AG09309 (cell line): ENCODE results near the gene MEGF10.

ENCODE experiments used
- DNase-seq: peaks from one replicate; pipeline ENCODE4 v3.0.0-alpha.2; 2010; ENCODE audit warnings: low read depth
- H3K4me3 ChIP-seq: 2 replicates; pipeline ENCODE4 v1.5.1; 2011; ENCODE audit warnings: mild to moderate bottlenecking, low read depth, low read length, moderate library complexity; ENCODE audit not compliant: control insufficient read depth
- TF ChIP-seq, protein P1 (sequence below): IDR thresholded peaks from 2 replicates; pipeline ENCODE4 v1.5.1; 2011; ENCODE audit warnings: mild to moderate bottlenecking, low read depth, low read length, inconsistent platforms; ENCODE audit not compliant: insufficient read depth, control insufficient read depth; ENCODE audit errors: missing control alignments

Gene MEGF10

DNA sequence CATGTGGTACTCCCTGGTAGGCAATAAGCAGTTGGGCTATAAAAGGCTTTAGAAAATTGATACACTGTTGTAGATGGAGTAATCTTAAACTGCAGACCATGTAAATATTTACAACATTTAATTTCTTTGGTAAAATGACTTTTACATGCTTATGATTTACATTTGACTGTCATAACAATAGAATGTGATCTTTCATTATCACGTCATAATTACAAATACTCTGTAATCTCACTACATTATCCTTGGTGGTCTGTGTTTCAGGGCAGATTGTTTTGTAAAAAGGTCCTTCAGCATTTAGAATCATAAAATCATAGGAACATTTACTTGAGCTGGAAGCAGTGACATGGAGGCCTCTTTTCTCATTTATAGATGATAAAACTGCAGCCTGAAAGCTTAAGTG is 153.6 kb downstream of the MEGF10 start:
- TF ChIP-seq, protein P1, sequence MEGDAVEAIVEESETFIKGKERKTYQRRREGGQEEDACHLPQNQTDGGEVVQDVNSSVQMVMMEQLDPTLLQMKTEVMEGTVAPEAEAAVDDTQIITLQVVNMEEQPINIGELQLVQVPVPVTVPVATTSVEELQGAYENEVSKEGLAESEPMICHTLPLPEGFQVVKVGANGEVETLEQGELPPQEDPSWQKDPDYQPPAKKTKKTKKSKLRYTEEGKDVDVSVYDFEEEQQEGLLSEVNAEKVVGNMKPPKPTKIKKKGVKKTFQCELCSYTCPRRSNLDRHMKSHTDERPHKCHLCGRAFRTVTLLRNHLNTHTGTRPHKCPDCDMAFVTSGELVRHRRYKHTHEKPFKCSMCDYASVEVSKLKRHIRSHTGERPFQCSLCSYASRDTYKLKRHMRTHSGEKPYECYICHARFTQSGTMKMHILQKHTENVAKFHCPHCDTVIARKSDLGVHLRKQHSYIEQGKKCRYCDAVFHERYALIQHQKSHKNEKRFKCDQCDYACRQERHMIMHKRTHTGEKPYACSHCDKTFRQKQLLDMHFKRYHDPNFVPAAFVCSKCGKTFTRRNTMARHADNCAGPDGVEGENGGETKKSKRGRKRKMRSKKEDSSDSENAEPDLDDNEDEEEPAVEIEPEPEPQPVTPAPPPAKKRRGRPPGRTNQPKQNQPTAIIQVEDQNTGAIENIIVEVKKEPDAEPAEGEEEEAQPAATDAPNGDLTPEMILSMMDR: no peak
- H3K4me3 ChIP-seq: no peak overlapping the region
- no peak for DNase-seq

DNA sequence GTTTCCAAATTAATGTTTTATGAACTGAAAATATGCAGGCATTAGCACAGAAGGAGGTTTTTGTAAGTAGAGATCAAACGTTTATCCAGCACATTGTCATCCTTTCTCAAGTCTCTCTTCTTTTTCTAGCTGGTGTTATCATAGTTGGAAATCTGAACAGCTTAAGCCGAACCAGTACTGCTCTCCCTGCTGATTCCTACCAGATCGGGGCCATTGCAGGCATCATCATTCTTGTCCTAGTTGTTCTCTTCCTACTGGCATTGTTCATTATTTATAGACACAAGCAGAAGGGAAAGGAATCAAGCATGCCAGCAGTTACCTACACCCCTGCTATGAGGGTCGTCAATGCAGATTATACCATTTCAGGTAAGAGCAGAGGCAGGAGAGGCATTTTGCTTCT is 154.7 kb downstream of the MEGF10 start:
- TF ChIP-seq, protein P1: no peak
- DNase-seq: no peak
- H3K4me3 ChIP-seq: no peak overlapping the region

DNA sequence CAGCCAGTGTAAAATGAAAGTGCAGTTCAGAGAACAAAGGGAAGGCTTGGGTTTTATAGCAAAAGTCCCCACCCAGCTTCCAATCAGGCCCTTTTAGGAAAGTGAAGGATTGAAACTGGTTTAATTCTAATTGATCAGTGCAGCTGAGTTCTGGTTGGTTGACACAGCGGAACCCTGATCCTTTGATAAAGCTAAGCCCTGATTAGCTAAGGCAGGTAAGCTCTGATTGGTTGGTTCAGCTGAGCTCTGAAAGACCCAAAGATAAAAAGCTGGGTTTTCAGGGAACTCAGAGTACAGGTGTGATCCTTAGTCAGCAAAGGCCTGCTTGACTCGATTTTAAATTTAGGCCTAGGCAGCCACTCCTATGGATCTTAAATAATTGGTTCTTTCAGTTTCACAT is 156.0 kb downstream of the MEGF10 start:
- TF ChIP-seq, protein P1: no peak
- no peak for DNase-seq
- H3K4me3 ChIP-seq: no peak overlapping the region

DNA sequence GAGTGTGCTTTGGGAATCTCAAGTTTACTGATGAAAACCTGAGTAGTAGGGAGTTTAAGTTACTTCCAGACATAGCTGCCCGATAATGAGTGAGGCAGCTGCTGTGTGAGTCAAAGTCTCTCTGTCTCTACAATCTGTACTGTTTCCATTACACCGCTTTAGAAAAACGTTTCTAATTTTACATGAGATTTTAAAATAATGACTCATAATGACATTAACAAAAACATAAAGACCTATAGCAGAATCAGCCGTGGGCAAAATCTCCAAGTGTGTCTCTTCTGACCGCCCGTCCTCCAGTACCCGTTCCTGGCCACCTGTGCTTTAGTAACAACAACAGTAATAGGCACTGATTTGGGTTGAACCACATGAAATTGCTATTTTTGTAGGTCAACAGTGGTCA is 157.2 kb downstream of the MEGF10 start:
- H3K4me3 ChIP-seq: no peak overlapping the region
- DNase-seq: no peak
- TF ChIP-seq, protein P1: no peak

DNA sequence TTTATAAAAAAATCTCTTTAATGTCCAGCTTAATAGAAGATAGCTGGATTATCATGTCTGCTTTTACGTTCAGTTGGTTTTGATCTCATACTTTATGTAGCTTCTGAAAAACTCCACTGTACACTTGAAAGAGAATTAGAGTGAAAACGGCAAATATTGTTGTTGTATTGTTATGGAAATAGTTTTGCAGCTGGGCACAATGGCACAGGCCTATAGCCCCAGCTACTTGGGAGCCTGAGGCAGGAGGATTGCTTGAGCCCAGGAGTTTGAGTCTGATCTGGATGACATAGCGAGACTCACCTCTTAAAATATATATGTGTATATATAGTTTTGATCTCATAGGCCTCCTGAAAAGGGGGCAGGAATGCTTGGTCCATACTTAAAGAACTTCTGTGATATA is 159.4 kb downstream of the MEGF10 start:
- TF ChIP-seq, protein P1: no peak
- no peak for DNase-seq
- no peak overlapping the region for H3K4me3 ChIP-seq

DNA sequence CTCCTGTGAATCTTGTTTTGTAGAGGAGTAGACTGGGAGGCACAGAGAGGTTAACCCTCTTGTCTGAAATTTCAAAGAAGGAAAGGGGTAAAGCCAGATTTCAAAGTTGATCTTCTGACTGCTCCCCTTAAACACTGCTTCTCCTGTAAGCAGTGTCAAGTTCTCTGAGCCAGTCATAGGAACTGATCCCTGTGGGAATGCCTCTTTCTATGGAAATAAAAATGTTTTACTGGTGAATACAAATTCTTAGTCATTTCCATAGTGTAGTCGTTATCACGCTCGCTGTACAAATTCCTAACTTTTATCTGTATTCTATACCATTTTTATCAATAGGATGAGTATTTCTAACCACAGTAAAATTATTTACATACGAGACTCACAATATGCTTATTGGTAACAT is 160.5 kb downstream of the MEGF10 start:
- no peak overlapping the region for H3K4me3 ChIP-seq
- TF ChIP-seq, protein P1: no peak
- DNase-seq: no peak

DNA sequence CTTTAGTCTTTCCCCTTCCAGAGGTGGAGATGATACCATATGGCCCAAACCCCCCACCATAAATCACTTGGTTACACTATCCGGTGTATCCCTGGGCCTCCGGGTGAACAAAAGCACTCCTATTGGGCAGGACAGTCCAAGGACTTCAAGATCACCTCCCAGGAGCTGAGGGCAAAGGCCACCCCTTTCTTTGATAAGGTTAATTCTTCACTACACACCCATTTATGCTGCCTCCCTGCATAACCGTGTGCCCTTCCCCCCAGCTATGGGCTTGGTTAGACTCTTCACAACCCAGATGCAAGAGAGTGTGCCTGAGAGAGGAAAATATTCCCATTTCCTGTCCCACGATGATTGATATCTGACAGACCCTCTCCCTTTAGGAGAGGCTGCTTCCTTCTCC is 162.0 kb downstream of the MEGF10 start:
- DNase-seq: no peak
- H3K4me3 ChIP-seq: no peak overlapping the region
- TF ChIP-seq, protein P1: no peak
